ENCODE measurements around the gene STPG4.

- TF ChIP-seq CTCF (IDR thresholded peaks at IDR 0.05) (no peak), POLR2A (IDR thresholded peaks at IDR 0.05; ENCODE audit: low read depth) (no peak), POLR2AphosphoS5 (IDR thresholded peaks at IDR 0.05) (no peak)
Measured at GRCh38 chr2:47172922-47173695, 18.0 kb upstream of the STPG4 start.

Data from esophagus muscularis mucosa (tissue), 3 donors.